GM12873 (cell line): ENCODE data around the gene IGFBP2.
A peak's percentile ranks its signal among the peaks of the same experiment; 100 is the strongest.

ENCODE experiments used
- TF ChIP-seq, protein P1 (sequence below): IDR thresholded peaks from 2 replicates; pipeline ENCODE4 v1.5.1; 2012; ENCODE audit warnings: low read depth, mild to moderate bottlenecking, moderate library complexity, low read length, control low read depth; ENCODE audit not compliant: insufficient read depth; ENCODE audit errors: missing control alignments

The IGFBP2 gene

DNA sequence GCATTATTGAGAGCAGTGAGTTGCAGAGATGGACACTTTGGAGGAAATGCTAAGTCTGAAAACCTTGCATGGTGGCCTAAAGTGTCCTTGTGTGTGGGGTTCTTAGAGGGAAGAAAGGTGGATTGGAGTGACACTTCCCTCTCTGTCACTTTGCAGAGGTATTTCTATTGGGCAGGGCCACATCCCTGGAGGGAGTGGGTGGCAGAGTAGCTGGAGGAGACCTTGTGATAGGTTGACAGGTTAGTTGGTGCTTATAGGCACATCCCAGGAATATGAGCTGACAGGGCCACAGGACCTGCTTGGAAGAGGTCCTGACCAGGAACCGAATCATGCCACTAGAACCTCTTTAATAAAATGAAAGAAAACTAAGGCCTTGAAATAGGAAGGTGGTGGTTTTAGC, 63.1 kb downstream of the IGFBP2 start:
- TF ChIP-seq, protein P1, sequence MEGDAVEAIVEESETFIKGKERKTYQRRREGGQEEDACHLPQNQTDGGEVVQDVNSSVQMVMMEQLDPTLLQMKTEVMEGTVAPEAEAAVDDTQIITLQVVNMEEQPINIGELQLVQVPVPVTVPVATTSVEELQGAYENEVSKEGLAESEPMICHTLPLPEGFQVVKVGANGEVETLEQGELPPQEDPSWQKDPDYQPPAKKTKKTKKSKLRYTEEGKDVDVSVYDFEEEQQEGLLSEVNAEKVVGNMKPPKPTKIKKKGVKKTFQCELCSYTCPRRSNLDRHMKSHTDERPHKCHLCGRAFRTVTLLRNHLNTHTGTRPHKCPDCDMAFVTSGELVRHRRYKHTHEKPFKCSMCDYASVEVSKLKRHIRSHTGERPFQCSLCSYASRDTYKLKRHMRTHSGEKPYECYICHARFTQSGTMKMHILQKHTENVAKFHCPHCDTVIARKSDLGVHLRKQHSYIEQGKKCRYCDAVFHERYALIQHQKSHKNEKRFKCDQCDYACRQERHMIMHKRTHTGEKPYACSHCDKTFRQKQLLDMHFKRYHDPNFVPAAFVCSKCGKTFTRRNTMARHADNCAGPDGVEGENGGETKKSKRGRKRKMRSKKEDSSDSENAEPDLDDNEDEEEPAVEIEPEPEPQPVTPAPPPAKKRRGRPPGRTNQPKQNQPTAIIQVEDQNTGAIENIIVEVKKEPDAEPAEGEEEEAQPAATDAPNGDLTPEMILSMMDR, result no peak

DNA sequence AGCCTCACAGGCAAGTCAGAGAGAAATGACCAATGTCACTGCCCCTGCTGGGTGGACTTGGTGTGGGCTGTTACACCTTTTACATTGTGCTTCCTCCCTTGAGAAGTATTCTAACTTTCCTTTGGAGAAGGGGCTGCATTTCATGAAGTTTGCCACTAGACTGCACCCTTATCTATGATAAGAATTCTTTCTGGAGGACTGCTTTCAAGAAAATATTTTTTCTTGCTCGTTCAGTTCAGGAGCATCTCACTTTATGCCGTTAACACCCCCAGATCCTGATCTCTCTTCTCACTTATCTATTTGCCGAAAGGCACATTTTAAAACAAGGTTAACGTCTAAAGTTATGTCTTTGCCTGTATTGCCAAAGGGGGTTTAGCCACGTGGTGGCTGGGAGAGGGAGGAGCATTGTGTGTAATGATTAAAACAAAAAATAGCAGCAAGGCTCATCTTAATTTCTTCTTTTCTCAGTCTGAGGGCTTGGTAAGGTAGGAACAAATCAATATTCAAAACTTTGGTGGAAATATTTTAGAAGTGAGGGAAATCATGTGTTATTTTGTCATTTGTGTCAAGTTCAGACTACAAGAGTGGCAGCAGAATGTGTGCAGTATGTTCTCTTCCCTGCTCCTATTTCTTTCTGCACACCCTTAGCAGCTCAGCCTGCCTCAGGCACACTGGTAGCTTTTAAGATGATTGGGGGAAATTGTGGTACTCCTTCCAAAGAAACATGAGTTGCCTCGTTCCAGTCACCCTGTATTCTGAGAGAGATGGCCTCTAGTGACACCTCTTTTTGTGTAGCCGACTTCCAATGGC, 63.7 kb downstream of the IGFBP2 start:
- TF ChIP-seq, protein P1, result peak; percentile 36

DNA sequence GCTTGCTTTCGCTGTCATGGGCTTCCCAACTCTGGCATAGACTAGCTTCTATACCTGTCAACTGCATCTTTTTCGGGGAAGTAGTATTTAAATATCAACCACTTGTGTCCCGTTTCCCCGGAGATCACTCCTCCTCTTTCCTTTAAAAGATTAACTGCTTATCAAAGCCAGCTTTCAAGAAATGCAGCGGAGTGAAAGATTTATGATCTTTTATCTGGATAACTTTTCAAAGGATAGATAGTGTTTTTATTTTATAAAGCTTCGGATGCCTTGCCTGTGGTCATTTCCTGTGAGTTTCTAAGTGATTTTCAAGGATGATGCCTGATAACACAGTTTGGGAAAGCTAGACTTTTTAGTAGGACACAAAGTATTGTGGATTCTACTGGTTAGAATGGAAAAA, 65.1 kb downstream of the IGFBP2 start:
- TF ChIP-seq, protein P1, result no peak

- TF ChIP-seq, protein P1, result peak; percentile 58
Measured at GRCh38 chr2:216698895-216699294, 65.7 kb downstream of the IGFBP2 start.

DNA sequence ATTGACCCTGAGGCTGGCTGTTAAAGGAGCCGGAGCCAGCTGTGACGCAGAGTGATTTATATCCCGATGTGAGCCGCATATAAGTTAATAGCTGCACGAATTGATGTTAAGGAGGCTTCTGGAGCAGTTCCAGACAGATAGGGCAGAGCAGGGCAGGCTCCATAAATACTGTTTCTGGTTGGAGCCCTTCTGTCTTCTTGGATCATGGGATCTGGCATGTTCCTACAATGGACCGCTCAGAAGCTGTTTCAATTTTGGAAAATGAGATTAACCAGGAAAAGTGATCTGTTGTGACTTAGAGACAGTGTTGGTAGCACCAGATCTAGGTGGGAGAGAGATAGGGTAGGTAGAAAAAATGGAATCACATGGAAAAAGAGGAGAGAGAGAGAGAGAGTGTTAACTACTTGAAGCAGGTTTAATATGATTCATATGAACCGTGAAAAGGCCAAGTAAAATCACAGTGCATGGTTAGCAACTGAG, 66.9 kb downstream of the IGFBP2 start:
- TF ChIP-seq, protein P1, result no peak

- TF ChIP-seq, protein P1, result no peak
Measured at GRCh38 chr2:216700781-216701180, 67.6 kb downstream of the IGFBP2 start.

DNA sequence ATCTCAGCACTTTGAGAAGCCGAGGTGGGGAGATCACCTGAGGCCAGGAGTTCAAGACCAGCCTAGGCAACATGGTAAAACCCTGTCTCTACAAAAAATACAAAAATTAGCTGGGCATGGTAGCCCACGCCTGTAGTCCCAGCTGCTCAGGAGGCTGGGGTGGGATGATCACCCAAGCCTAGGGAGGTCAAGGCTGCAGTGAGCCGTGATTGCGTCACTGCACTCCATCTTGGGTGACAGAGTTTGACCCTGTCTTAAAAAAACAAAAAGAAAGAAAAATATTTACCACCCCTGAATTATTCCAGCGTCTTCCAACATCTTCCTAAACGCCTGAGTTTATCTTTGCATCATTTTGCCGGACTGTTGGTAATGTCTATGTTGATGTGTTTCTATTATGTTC, 68.3 kb downstream of the IGFBP2 start:
- TF ChIP-seq, protein P1, result no peak
